T1000 (cell line): ENCODE measurements around the gene AP1S3.
A peak's percentile ranks its signal among the peaks of the same experiment; 100 is the strongest.

Source experiments
- DNase-seq: peaks from one replicate; lab custom pipeline; 2025; ENCODE audit warnings: mixed read lengths; lab: John Stamatoyannopoulos, UW

AP1S3 gene

GRCh38 chr2:223760838-223761502 lies 76.4 kb downstream of the AP1S3 start:
- DNase-seq: peak; percentile 50

GRCh38 chr2:223759569-223760430 lies 77.6 kb downstream of the AP1S3 start:
- no peak for DNase-seq

- DNase-seq: no peak
Observed at GRCh38 chr2:223758131-223758840, 79.1 kb downstream of the AP1S3 start.

GRCh38 chr2:223753940-223754339 lies 83.4 kb downstream of the AP1S3 start:
- DNase-seq: no peak

GRCh38 chr2:223751012-223751411 lies 86.4 kb downstream of the AP1S3 start:
- DNase-seq: no peak

GRCh38 chr2:223747392-223748042 lies 89.9 kb downstream of the AP1S3 start:
- no peak for DNase-seq

GRCh38 chr2:223746611-223747010 lies 90.8 kb downstream of the AP1S3 start:
- DNase-seq: no peak

- no peak for DNase-seq
Observed at GRCh38 chr2:223744580-223744979, 92.8 kb downstream of the AP1S3 start.

- no peak for DNase-seq
Observed at GRCh38 chr2:223740679-223741078, 96.7 kb downstream of the AP1S3 start.

GRCh38 chr2:223737207-223737606 lies 100.2 kb downstream of the AP1S3 start:
- DNase-seq: no peak

- no peak for DNase-seq
Observed at GRCh38 chr2:223736488-223736887, 100.9 kb downstream of the AP1S3 start.

- DNase-seq: no peak
Observed at GRCh38 chr2:223735659-223736244, 101.6 kb downstream of the AP1S3 start.

- no peak for DNase-seq
Observed at GRCh38 chr2:223735035-223735640, 102.2 kb downstream of the AP1S3 start.

- no peak for DNase-seq
Observed at GRCh38 chr2:223734346-223734745, 103.0 kb downstream of the AP1S3 start.

- DNase-seq: no peak
Observed at GRCh38 chr2:223732346-223732745, 105.0 kb downstream of the AP1S3 start.

- no peak for DNase-seq
Observed at GRCh38 chr2:223731503-223731902, 105.9 kb downstream of the AP1S3 start.

GRCh38 chr2:223729781-223730180 lies 107.6 kb downstream of the AP1S3 start:
- no peak for DNase-seq

- DNase-seq: no peak
Observed at GRCh38 chr2:223727562-223727961, 109.8 kb downstream of the AP1S3 start.

- DNase-seq: no peak
Observed at GRCh38 chr2:223725986-223726970, 111.1 kb downstream of the AP1S3 start.

- DNase-seq: peak; percentile 65
Observed at GRCh38 chr2:223725494-223725893, 111.9 kb downstream of the AP1S3 start.
